Measurements from ENCODE around the gene F7.

Gene F7

GRCh38 chr13:113096052-113096744, 9.4 kb upstream of the F7 start:
- TF ChIP-seq GATA2 (IDR thresholded peaks at IDR 0.05; ENCODE audit: low read depth, low read length) (no peak), GATA3 (IDR thresholded peaks at IDR 0.05; ENCODE audit: low read depth, low read length) (no peak)

GRCh38 chr13:113096745-113097305, 8.8 kb upstream of the F7 start:
- TF ChIP-seq GATA2 (IDR thresholded peaks at IDR 0.05; ENCODE audit: low read depth, low read length), result no peak
- no peak for TF ChIP-seq GATA3 (IDR thresholded peaks at IDR 0.05; ENCODE audit: low read depth, low read length)

- TF ChIP-seq GATA3 (IDR thresholded peaks at IDR 0.05; ENCODE audit: low read depth, low read length) (no peak), GATA2 (IDR thresholded peaks at IDR 0.05; ENCODE audit: low read depth, low read length) (no peak)
These were observed 7.9 kb upstream of the F7 start for GRCh38 chr13:113097651-113098050.

GRCh38 chr13:113098162-113098732, 7.3 kb upstream of the F7 start:
- no peak for TF ChIP-seq GATA3 (IDR thresholded peaks at IDR 0.05; ENCODE audit: low read depth, low read length)
- TF ChIP-seq GATA2 (IDR thresholded peaks at IDR 0.05; ENCODE audit: low read depth, low read length), result no peak

- TF ChIP-seq GATA2 (IDR thresholded peaks at IDR 0.05; ENCODE audit: low read depth, low read length) (no peak), GATA3 (IDR thresholded peaks at IDR 0.05; ENCODE audit: low read depth, low read length) (no peak)
These were observed 6.4 kb upstream of the F7 start for GRCh38 chr13:113099142-113099541.

DNA sequence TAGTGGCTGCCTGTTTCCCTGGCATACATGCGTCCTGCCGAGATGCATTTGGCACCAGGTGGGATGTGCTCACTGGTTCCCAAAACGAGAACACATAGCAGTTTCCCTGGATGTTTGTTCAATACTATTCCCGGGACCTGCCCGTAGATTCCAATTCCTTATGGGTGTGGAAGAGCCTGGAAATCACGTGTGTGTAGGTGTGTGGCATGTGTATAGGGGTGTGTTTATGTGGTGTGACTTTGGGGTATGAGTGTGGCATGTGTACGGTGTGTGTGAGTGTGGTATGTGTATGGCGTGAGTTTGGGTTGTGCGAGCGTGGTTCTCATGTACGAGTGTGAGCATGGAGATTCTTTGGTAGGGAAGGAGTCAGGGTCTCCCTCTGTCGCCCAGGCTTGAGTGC, 2.9 kb upstream of the F7 start:
- TF ChIP-seq GATA2 (IDR thresholded peaks at IDR 0.05; ENCODE audit: low read depth, low read length) (no peak), GATA3 (IDR thresholded peaks at IDR 0.05; ENCODE audit: low read depth, low read length) (no peak)

GRCh38 chr13:113103646-113104045, 1.9 kb upstream of the F7 start:
- TF ChIP-seq GATA3 (IDR thresholded peaks at IDR 0.05; ENCODE audit: low read depth, low read length) (no peak), GATA2 (IDR thresholded peaks at IDR 0.05; ENCODE audit: low read depth, low read length) (no peak)

GRCh38 chr13:113105921-113106452, 396 bp downstream of the F7 start:
- TF ChIP-seq GATA2 (IDR thresholded peaks at IDR 0.05; ENCODE audit: low read depth, low read length) (no peak), GATA3 (IDR thresholded peaks at IDR 0.05; ENCODE audit: low read depth, low read length) (no peak)

- TF ChIP-seq GATA2 (IDR thresholded peaks at IDR 0.05; ENCODE audit: low read depth, low read length) (no peak), GATA3 (IDR thresholded peaks at IDR 0.05; ENCODE audit: low read depth, low read length) (no peak)
These were observed 1.2 kb downstream of the F7 start for GRCh38 chr13:113106711-113107351.

DNA sequence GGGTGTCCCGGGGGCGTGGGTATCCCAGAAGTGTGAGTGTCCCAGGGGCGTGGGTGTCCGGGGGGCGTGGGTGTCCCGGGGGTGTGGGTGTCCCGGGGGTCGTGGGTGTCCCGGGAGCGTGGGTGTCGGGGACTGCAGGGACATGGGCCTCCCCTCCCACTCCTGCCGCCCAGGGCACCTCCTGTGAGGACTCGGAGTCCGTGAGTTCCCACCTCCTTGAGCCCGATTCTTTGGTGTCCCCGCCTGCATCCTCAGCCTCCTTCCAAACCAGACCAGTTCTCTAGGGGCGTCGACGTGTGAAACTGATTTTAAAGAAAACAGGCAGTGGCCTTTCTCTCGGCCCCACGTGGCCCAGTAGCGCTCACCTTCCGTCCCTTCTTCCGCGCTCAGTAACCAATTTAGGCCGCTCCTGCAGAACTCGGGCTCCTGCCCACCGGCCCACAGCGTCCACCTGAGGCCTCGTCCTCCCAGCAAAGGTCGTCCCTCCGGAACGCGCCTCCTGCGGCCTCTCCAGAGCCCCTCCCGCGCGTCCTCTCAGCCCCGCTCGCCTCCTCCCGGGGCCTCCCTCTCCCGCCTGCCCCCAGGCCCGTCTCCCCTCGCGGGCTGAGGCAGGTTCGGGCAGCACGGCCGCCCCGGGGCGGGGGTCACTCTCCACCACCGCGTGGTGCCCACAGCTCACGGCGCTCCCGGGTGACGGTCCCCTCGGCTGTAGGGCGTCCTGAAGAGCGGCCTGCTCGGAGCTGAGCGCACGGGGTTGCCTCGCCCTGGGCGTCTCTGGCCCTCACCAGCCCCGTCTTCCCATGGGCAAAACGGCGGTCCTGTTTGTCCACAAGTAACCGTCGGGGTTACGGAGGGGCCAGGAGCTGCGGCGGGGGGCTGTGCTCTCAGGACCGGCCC, 3.8 kb downstream of the F7 start:
- TF ChIP-seq GATA2 (IDR thresholded peaks at IDR 0.05; ENCODE audit: low read depth, low read length), result no peak
- TF ChIP-seq GATA3 (IDR thresholded peaks at IDR 0.05; ENCODE audit: low read depth, low read length), result no peak

DNA sequence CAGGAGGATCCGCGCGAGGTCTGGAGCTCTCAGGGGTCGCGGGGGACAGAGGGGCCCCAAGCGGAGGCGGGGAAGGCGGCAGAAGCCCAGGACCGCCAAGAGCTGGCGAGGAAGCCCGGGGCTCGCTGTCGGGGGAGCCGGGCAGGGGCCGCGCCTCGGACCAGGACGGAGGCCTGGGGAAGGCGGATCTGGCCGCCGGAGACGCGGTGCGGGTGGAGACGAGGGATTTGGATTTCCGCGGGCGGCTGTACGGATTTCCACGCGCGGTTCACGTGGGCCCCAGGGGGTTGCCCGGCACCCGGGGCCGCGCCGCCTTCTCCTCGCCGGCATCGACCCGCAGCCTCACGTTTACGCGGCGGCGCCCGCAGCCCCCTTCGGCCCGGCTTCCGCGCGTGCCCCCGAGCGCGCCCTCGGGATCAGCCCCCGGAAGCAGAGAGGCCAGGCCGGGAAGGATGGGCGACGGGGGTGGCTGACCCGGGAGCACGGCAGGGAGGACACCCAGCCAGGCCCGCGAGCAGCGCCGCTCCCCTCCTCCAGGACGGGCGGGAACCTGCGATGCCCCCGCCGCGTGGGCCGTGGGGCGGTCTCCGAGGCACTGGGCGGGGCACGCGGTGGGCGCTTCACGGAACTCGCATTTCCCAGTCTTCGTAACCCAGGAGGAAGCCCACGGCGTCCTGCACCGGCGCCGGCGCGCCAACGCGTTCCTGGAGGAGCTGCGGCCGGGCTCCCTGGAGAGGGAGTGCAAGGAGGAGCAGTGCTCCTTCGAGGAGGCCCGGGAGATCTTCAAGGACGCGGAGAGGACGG, 4.7 kb downstream of the F7 start:
- TF ChIP-seq GATA3 (IDR thresholded peaks at IDR 0.05; ENCODE audit: low read depth, low read length) (no peak), GATA2 (IDR thresholded peaks at IDR 0.05; ENCODE audit: low read depth, low read length) (no peak)

GRCh38 chr13:113110852-113111315, 5.3 kb downstream of the F7 start:
- TF ChIP-seq GATA3 (IDR thresholded peaks at IDR 0.05; ENCODE audit: low read depth, low read length), result no peak
- TF ChIP-seq GATA2 (IDR thresholded peaks at IDR 0.05; ENCODE audit: low read depth, low read length), result no peak

Data from SH-SY5Y (cell line).